Left ventricle myocardium inferior (tissue), 1 donor: ENCODE results near the gene TCEANC2. TPM values are rescaled to one million over a fixed set of nuclear protein-coding genes. Genes with fewer than 3 reads are reported as not detected.
"Not testable (repeated sequence)": the region's sequence is repeated elsewhere in the genome, so short reads cannot be mapped to it uniquely, and the experiment has no call there.

Experiments used
- DNase-seq: peaks from one replicate; pipeline ENCODE4 v3.0.0-alpha.2; 2020
- H3K27ac ChIP-seq: fragments of 200-600 bp; replicated peaks from 2 replicates; pipeline ENCODE4 v1.8.0; 2021
- H3K27me3 ChIP-seq: fragments of 200-600 bp; 2 replicates; pipeline ENCODE4 v1.8.0; 2021; ENCODE audit warnings: low read depth
- H3K36me3 ChIP-seq: fragments of 200-600 bp; 2 replicates; pipeline ENCODE4 v1.8.0; 2021
- H3K4me1 ChIP-seq: fragments of 200-600 bp; 2 replicates; pipeline ENCODE4 v1.8.0; 2021
- H3K4me3 ChIP-seq: fragments of 200-600 bp; 2 replicates; pipeline ENCODE4 v1.8.0; 2021; ENCODE audit warnings: mild to moderate bottlenecking, moderate library complexity
- H3K9me3 ChIP-seq: fragments of 200-600 bp; replicated peaks from 2 replicates; pipeline ENCODE4 v1.8.0; 2021
- CTCF ChIP-seq: fragments of 200-600 bp; IDR thresholded peaks from 2 replicates; pipeline ENCODE4 v1.8.0; 2021; ENCODE audit warnings: antibody characterized with exemption, mild to moderate bottlenecking, borderline replicate concordance
- intact Hi-C: fragments of 100-400 bp; cut with micrococcal nuclease; formaldehyde crosslinking; loops from one replicate; pipeline ENCODE4 v1.11.0; 2022
- total RNA-seq: library from RNA; stranded (reverse); fragmentation: NEBNext Ultra II Directional; extraction: Animal tissue kit (Norgen Biotek cat#: 25700); gene quantifications from one replicate; pipeline ENCODE4 v1.2.1, GENCODE V29; 2021
- donor health status: DM: no; HTN: yes; CAD: no; lungs with severe emphysema.

Gene TCEANC2
- total RNA-seq, 1 donor from 2014 or later, result 5.7 TPM

- no peaks in the 10 kb centered on the region for H3K27me3 ChIP-seq
- TF ChIP-seq CTCF, result no peak
- no peak for DNase-seq
- intact Hi-C loops, result no loop called here
- H3K27ac ChIP-seq, result no peak overlapping the region
- no peaks in the 10 kb centered on the region for H3K4me1 ChIP-seq
- H3K36me3 ChIP-seq, result no peaks in the 10 kb centered on the region
- H3K4me3 ChIP-seq, result no peak overlapping the region
- no peaks in the 10 kb centered on the region for H3K9me3 ChIP-seq
Measured at GRCh38 chr1:54103414-54103813, 50.0 kb downstream of the TCEANC2 start.

GRCh38 chr1:54104613-54105012, 51.2 kb downstream of the TCEANC2 start:
- intact Hi-C loops, H3K9me3 ChIP-seq: not testable (repeated sequence)

GRCh38 chr1:54105080-54105479, 51.7 kb downstream of the TCEANC2 start:
- intact Hi-C loops, result no loop called here
- TF ChIP-seq CTCF, result no peak
- Histone ChIP-seq H3K27me3 (no peaks in the 10 kb centered on the region), H3K4me1 (no peaks in the 10 kb centered on the region), H3K27ac (no peak overlapping the region), H3K9me3 (no peaks in the 10 kb centered on the region), H3K36me3 (no peaks in the 10 kb centered on the region), H3K4me3 (no peak overlapping the region)
- DNase-seq, result no peak

More at GRCh38 chr1:54104613-54105012, 51.2 kb downstream of the TCEANC2 start:
- not testable (repeated sequence) for H3K4me3 ChIP-seq, H3K4me1 ChIP-seq, H3K27me3 ChIP-seq, DNase-seq, H3K36me3 ChIP-seq, H3K27ac ChIP-seq

- no peak for TF ChIP-seq CTCF
- no peaks in the 10 kb centered on the region for H3K36me3 ChIP-seq
- intact Hi-C loops, result no loop called here
- H3K27ac ChIP-seq, result no peak overlapping the region
- DNase-seq, result no peak
- no peaks in the 10 kb centered on the region for H3K27me3 ChIP-seq
- no peaks in the 10 kb centered on the region for H3K4me1 ChIP-seq
- no peaks in the 10 kb centered on the region for H3K9me3 ChIP-seq
- H3K4me3 ChIP-seq, result no peak overlapping the region
Measured at GRCh38 chr1:54105736-54106269, 52.4 kb downstream of the TCEANC2 start.

GRCh38 chr1:54107131-54107530, 53.7 kb downstream of the TCEANC2 start:
- no peaks in the 10 kb centered on the region for H3K4me1 ChIP-seq
- TF ChIP-seq CTCF, result peak; percentile 22
- H3K27ac ChIP-seq, result no peak overlapping the region
- H3K4me3 ChIP-seq, result no peak overlapping the region
- H3K27me3 ChIP-seq, result no peaks in the 10 kb centered on the region
- no peaks in the 10 kb centered on the region for H3K9me3 ChIP-seq
- no peaks in the 10 kb centered on the region for H3K36me3 ChIP-seq
- intact Hi-C loops, result no loop called here
- DNase-seq, result no peak

GRCh38 chr1:54108156-54108555, 54.7 kb downstream of the TCEANC2 start:
- DNase-seq, result no peak
- Histone ChIP-seq H3K27me3 (no peaks in the 10 kb centered on the region), H3K27ac (no peak overlapping the region), H3K4me1 (no peaks in the 10 kb centered on the region), H3K4me3 (no peak overlapping the region), H3K36me3 (no peaks in the 10 kb centered on the region), H3K9me3 (no peaks in the 10 kb centered on the region)
- TF ChIP-seq CTCF, result no peak
- intact Hi-C loops, result no loop called here
